ENCODE measurements around the gene IRX4. TPM values are rescaled to one million over a fixed set of nuclear protein-coding genes. Genes with fewer than 3 reads are reported as not detected.

The IRX4 gene
- total RNA-seq, 1 donor from 2014 or later = 17.6 TPM

DNA sequence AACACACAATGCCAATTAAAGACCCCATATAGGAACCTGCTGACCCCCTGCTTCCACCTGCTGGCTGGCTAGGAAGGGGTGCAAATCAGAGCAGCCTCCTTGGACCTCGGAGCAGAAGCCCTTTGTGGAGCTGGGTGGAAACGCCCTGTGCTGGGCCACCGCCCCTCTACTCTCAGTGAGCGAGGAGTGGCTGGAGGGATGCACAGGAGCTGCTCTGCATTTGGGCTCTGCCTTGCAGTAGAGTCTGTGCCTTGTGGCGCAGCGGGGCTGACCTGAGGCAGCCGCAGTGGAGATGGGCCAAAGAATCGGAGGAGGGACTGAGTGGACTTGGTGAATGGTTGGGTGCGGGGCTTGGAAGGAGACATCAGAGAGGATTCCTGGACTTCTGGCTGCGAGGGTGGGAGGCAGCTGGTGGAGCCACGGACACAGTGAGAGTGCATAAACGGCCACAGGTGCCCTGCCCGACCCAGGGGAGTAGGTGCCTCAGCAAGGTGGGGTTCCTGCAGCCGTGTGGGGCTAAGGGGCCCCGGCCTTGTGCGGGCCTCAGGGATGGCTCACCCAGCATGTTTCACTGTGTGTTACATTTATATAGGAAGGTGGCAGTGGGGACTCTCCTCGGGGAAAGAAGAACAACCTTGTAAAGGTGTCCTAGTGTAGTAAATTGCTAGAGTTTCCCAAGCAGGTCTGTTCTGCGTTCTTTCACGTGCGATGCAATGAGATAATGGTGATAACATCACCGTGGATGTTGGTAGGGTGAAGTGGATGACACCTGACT, 14.1 kb upstream of the IRX4 start:
- intact Hi-C loops (cut with DNase I) = no loop called here
- ATAC-seq (no peak), DNase-seq (ENCODE audit: missing footprints) (peak; percentile 31)

GRCh38 chr5:1895739-1896420, 13.2 kb upstream of the IRX4 start:
- ATAC-seq (no peak), DNase-seq (ENCODE audit: missing footprints) (no peak)
- intact Hi-C loops (cut with DNase I) = no loop called here

DNA sequence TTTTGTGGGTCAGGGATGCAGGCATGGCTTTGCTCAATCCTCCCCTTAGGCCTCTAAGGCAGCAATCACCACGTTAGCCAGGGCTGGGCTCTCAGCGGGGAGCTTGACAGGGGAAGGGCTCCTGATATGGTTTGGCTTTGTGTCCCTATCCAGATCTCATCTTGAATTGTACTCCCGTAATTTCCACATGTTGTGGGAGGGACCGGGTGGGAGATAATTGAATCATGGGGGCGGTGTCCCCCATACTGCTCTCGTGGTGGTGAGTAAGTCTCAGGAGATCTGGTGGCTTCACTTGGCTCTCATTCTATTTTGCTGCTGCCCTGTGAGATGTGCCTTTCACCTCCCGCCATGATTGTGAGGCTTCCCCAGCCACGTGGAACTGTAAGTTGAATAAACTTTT, 11.5 kb upstream of the IRX4 start:
- ATAC-seq (no peak), DNase-seq (ENCODE audit: missing footprints) (no peak)

GRCh38 chr5:1893754-1894153, 11.0 kb upstream of the IRX4 start:
- no peak for ATAC-seq
- intact Hi-C loops (cut with DNase I) = no loop called here
- no peak for DNase-seq (ENCODE audit: missing footprints)

More for the DNA sequence above, 11.5 kb upstream of the IRX4 start:
- intact Hi-C loops (cut with DNase I) = no loop called here

GRCh38 chr5:1892685-1893445, 10.1 kb upstream of the IRX4 start:
- DNase-seq (ENCODE audit: missing footprints) = no peak

DNA sequence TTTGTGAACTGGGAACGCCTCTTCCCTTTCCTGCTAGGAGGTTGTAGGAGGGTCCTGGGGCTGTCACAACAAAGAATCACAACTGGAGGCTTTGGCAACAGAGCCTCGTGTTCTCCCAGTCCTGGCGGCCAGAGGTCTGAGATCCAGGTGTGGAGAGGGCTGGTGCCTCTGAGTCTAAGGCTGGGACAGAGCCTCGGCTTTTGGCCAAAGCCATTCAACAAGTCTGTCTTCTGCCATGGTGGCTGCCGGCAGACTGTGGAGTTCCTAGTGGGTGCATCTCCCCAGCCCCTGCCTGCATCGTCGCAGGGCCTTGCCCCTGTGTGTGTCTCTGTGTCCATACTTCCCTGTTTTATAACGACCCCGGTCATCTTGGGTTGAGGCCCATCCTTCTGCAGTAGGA, 9.5 kb upstream of the IRX4 start:
- DNase-seq (ENCODE audit: missing footprints) = peak; percentile 46
- ATAC-seq = no peak
- intact Hi-C loops (cut with DNase I) = no loop called here

More at GRCh38 chr5:1892685-1893445, 10.1 kb upstream of the IRX4 start:
- intact Hi-C loops (cut with DNase I) = no loop called here
- ATAC-seq = no peak

DNA sequence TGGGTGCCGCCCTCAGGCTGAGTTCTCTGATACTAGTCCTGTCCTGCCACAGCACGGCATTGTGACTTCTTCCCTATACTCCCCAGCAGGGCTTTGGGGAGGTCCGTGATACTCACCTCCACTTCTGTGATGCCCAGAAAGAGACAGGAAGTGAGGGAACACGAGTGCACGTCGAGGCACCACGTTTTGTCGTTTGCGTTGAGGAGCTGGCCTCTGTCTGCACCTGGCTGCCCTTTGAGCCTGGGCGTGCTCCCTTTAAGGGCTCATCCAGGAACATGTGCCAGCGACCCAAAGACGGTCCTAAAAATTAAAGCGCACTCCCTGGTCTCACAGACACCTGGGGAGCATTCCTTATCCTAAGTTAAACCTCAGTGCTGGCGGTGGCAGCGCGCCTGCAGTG, 8.7 kb upstream of the IRX4 start:
- DNase-seq (ENCODE audit: missing footprints) = no peak
- no peak for ATAC-seq
- intact Hi-C loops (cut with DNase I) = no loop called here

- DNase-seq (ENCODE audit: missing footprints) (no peak), ATAC-seq (no peak)
- intact Hi-C loops (cut with DNase I) = no loop called here
Measured at GRCh38 chr5:1890296-1890695, 7.6 kb upstream of the IRX4 start.

- intact Hi-C loops (cut with DNase I) = loop anchor here (5.0 kb wide), 2 partner anchors 43 to 58 kb away; no protein-coding TSS in a partner anchor
- no peak for ATAC-seq
- DNase-seq (ENCODE audit: missing footprints) = no peak
Measured at GRCh38 chr5:1889321-1890065, 6.8 kb upstream of the IRX4 start.

- intact Hi-C loops (cut with DNase I) = loop anchor here (5.0 kb wide), 2 partner anchors 44 to 59 kb away; no protein-coding TSS in a partner anchor
- no peak for DNase-seq (ENCODE audit: missing footprints)
Measured at GRCh38 chr5:1888541-1889251, 6.0 kb upstream of the IRX4 start.

DNA sequence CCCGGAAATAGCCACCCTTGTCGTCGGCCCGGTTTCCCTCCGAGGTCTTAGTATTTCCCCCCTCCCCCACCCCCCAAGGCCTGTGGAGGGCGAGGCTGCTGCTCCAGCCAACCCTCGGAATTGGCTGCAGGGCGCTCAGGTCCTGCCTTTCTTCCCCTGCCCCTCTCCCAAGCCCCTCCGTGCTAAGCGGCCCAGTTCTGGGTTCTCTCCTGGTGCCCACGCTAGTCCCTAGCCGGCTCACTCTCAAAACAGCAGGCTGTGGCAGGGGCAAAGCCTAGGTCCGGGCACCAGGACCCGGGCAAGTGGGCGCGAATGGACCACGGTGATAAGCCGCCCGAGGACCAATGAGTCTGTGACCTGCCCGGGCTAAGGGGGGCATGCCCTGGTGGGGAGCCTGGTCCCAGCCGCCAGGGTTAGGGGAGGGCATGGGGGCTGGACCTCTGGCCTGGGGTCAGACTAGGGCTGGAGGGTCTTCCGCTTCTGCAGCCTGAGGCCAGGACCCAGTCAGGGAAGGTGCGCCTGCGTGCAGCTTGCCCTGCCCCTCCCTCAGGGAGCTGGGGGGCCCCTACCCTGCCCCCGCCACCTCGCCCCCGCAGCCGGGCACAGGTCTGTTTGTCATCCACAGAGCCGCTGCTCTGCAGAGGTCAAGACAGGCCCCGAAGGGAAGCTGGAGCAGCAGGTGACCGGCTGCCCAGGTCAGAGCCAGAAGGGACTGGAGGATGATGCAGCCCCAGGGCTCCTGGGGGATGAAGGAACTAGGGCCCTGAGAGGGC, 5.0 kb upstream of the IRX4 start:
- ATAC-seq (peak; percentile 1), DNase-seq (ENCODE audit: missing footprints) (peak; percentile 57)
- intact Hi-C loops (cut with DNase I) = loop anchor here (5.0 kb wide), 2 partner anchors 45 to 60 kb away; no protein-coding TSS in a partner anchor

More at GRCh38 chr5:1888541-1889251, 6.0 kb upstream of the IRX4 start:
- ATAC-seq = no peak

DNA sequence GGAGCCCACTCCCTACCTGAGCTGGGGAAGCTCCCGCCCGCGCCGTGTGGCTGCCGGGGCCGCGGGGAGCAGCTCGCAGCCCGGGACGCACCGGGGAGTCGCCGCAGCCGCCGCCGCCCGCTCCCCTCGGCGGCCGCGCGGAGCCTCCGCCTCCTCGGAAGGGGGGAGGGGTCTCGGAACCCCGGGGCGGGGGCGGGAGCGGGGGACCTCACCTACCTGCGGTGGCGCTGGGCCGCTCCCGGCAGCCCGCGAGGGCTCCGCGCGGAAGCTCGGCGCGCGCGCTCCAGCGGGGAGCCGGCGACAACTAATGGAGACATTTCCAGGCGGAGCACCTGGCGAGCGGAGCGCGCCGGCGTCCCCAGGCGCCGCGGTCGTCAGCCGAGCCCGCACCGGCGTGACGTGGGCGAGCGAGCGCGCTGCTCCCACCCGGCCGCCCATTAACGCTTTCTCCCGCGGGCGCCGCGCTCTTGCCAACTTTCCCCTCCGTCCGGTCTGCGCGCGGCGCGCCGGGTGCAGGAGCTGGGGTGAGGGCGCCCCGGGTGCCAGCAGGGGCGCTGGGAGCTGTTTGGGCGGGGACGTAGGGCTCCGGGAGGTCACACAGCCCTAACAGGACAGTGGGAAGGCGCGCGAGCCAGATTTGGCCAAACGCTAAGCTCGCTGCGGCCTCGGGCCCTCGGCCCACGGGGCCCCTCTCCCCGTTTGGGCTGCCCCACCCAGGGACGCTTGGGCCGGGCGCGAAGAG, 4.3 kb upstream of the IRX4 start:
- ATAC-seq (peak; percentile 35), DNase-seq (ENCODE audit: missing footprints) (no peak)
- intact Hi-C loops (cut with DNase I) = loop anchor here (5.0 kb wide), 2 partner anchors 45 to 60 kb away; no protein-coding TSS in a partner anchor

GRCh38 chr5:1885868-1886845, 3.4 kb upstream of the IRX4 start:
- DNase-seq (ENCODE audit: missing footprints) (no peak), ATAC-seq (peak; percentile 2)
- intact Hi-C loops (cut with DNase I) = loop anchor here (5.0 kb wide), 2 partner anchors 46 to 61 kb away; no protein-coding TSS in a partner anchor

DNA sequence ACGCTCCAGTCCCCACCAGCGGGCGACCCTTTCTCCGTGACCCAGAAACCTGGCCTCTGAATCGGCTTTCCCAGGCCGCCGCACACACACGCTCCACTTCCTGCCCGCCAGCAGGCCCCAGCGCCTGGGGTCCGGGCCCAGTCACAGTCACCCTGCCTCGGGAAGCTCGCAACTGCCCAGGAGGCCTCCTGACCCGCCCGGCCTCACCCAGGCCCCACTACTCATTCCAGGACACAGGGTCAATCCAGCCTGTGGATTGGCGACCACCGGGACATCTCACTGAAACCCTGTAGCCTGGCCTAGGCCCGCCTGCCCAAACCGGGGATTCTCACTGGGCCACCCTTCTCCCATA, 2.7 kb upstream of the IRX4 start:
- no peak for ATAC-seq
- intact Hi-C loops (cut with DNase I) = loop anchor here (5.0 kb wide), 2 partner anchors 47 to 62 kb away; no protein-coding TSS in a partner anchor
- DNase-seq (ENCODE audit: missing footprints) = no peak

DNA sequence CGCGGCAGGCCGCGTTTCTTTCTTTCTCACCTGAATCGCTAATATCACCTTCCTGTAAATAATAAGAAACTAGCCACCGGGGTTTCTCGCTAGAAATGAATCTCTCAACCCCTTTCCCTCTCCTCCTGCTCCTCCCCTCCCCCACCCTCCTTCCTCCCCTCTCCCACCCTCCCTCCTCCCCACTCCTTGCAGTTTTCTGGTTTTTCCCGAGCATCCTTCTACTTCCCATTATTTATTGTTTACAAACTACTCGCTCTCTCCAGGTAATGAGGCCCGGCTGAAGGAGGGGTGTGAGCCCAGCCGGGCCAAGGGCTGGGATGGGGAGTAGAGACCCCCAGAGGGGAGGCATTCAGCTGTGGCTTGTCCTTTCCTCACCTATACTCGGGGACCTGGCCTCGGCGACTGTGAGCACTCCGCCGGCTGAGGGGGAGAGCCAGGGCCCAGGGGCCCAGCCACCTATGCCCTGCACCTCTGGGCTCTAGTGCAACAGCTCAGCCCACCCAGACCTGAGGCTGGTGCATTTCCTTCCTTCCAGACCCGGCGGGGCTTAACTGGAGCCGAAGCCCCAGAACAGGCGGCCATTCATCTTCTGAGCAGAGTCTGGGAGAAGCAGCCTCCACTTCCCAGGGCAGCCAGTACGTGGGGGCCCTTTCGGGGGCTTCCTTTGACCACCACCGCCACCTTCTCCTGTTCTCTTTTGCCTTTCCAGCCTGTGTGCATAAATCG, 2.1 kb upstream of the IRX4 start:
- no peak for ATAC-seq
- no peak for DNase-seq (ENCODE audit: missing footprints)

More for the DNA sequence above, 2.1 kb upstream of the IRX4 start:
- intact Hi-C loops (cut with DNase I) = loop anchor here (5.0 kb wide), 4 partner anchors 47 to 127 kb away; no protein-coding TSS in a partner anchor

Measured in Right ventricle myocardium inferior (tissue), 1 donor.